ENCODE measurements around the gene TANGO2.

The TANGO2 gene

GRCh38 chr22:20017622-20017958 lies 3.3 kb upstream of the TANGO2 start:
- DNase-seq = no peak
- no peaks in the 10 kb centered on the region for H3K9me3 ChIP-seq
- no peak overlapping the region; the same call in 1 of the 2 replicates for H3K4me3 ChIP-seq (ENCODE audit: low read depth, low read length)
- H3K27me3 ChIP-seq = no peaks in the 10 kb centered on the region
- no peak for TF ChIP-seq CTCF (IDR thresholded peaks at IDR 0.05; ENCODE audit: low read depth, low read length)
- H3K4me1 ChIP-seq = peaks cover 24% of the 10 kb centered on the region
- no peaks in the 10 kb centered on the region for H3K36me3 ChIP-seq

DNA sequence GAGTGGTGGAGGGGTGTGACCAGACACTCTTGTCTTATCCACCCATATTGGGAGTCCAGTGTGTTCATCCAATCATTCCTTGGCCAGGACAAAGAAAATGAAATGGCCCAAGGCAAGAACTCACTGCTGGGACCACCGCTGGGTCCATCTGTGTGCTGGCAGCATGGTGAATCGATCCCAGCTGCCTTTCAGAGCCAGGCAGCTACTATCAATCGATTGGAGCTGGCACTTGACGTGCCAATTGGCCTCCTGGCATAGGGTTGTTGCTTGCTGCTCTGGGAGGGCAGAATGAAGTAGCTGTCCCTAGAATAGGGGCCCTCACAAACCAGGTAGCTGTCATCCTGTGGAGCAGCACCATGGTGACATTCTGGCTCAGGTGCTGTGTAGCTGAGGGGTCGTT lies 2.9 kb upstream of the TANGO2 start:
- no peaks in the 10 kb centered on the region for H3K27me3 ChIP-seq
- no peaks in the 10 kb centered on the region for H3K36me3 ChIP-seq
- no peak overlapping the region for H3K4me3 ChIP-seq (ENCODE audit: low read depth, low read length)
- H3K4me1 ChIP-seq = peaks cover 19% of the 10 kb centered on the region
- no peaks in the 10 kb centered on the region for H3K9me3 ChIP-seq
- no peak for TF ChIP-seq CTCF (IDR thresholded peaks at IDR 0.05; ENCODE audit: low read depth, low read length)
- no peak for DNase-seq

- no peak for TF ChIP-seq CTCF (IDR thresholded peaks at IDR 0.05; ENCODE audit: low read depth, low read length)
- Histone ChIP-seq H3K4me1 (peaks cover 12% of the 10 kb centered on the region), H3K9me3 (no peaks in the 10 kb centered on the region), H3K27me3 (no peaks in the 10 kb centered on the region), H3K4me3 (ENCODE audit: low read depth, low read length) (peak overlapping the region; percentile 56), H3K36me3 (no peaks in the 10 kb centered on the region)
- peak; percentile 10 for DNase-seq
Observed at GRCh38 chr22:20019661-20020532, 1.0 kb upstream of the TANGO2 start.

GRCh38 chr22:20021196-20022181 lies 579 bp downstream of the TANGO2 start:
- peaks cover 8% of the 10 kb centered on the region for H3K4me1 ChIP-seq
- no peaks in the 10 kb centered on the region for H3K9me3 ChIP-seq
- H3K27me3 ChIP-seq = no peaks in the 10 kb centered on the region
- peak; percentile 14 for DNase-seq
- TF ChIP-seq CTCF (IDR thresholded peaks at IDR 0.05; ENCODE audit: low read depth, low read length) = no peak
- H3K36me3 ChIP-seq = no peaks in the 10 kb centered on the region
- H3K4me3 ChIP-seq (ENCODE audit: low read depth, low read length) = peak overlapping the region; percentile 83

DNA sequence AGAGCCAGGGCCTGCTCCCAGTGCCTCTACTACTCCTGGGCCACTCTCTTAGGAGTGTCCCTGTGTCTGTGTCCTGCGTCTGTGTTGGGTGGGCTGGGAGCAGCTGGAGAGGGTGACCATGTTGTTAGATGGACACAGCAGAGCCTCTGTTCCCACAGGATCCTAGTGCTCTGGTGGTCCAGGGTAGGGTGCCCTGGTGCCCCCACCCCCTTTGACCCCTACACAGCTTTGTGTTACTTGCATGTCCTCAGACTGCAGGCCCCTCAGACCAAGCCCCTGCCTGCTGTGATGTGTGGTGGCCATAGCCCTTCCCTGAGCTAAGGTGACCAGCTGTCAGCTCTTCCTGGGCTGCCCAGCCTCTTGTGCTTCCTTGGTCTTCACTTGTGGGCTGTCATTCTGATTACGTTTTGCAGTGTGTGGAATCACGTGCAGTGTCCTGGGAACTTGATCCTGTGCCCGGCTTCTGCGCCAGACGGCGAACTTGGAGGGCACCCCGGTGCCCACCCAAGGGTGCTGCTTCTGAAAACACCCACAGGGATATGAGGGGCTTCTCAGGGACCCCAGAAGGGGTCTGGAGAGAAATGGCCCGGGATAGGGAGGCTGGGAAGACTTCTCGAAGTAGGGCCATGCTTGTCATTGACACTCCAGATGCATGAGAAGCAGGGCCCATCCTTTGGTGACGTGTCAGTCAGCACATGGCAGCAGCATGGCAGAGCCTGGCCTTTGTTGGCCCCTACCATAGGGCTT lies 1.5 kb downstream of the TANGO2 start:
- Histone ChIP-seq H3K9me3 (no peaks in the 10 kb centered on the region), H3K4me1 (peaks cover 8% of the 10 kb centered on the region), H3K36me3 (no peaks in the 10 kb centered on the region), H3K4me3 (ENCODE audit: low read depth, low read length) (no peak overlapping the region), H3K27me3 (no peaks in the 10 kb centered on the region)
- DNase-seq = no peak
- no peak for TF ChIP-seq CTCF (IDR thresholded peaks at IDR 0.05; ENCODE audit: low read depth, low read length)
